ENCODE measurements around the gene MS4A4A.

Gene MS4A4A

DNA sequence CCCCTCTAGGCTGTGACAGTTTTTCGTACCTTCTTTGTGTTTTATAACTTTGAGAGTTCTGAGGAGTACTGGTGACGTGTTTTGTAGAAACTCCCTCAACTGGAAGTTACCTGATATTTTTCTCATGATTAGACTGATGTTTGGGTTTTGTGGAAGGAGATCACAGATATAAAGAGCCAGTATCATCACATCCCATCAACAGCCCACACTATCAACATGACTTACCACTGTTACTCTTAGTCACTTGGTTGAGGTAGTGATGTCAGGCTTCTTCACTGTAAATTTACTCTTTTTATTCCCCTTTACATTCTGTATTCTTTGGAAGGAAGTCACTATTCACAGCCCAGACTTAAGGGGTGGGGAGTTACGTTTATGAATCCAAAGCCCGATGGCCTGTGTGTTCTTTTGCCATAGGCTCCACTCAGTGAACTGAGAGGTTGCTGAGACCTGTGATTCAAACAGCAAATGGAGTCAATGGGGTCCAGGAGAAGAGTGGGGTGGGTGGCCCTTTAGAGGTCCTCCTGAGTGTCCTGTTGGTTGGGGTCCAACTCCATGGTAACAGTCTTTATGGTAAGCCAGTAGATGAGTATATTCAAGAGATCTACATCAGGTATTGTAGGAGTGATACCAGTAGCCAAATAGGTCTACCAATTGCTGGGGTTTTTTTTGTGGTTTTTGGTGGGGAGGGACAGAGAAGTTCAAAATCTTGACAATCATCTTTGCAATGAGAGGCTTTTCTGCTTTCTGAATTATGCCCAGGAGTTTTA, 22.3 kb upstream of the MS4A4A start:
- H2AFZ ChIP-seq (ENCODE audit: low read depth) = no peak overlapping the region
- no peaks in the 10 kb centered on the region for H3K27me3 ChIP-seq (ENCODE audit: insufficient read depth, low read depth)
- H3K4me2 ChIP-seq = no peak overlapping the region
- no peak overlapping the region for H3K27ac ChIP-seq
- no peaks in the 10 kb centered on the region for H3K4me1 ChIP-seq (ENCODE audit: low read depth, poor library complexity, severe bottlenecking)
- H3K4me3 ChIP-seq (IDR thresholded peaks at IDR 0.05; ENCODE audit: insufficient read depth, low read depth, low read length) = no peak overlapping the region
- H3K36me3 ChIP-seq (ENCODE audit: insufficient read depth) = no peaks in the 10 kb centered on the region
- H3K9ac ChIP-seq = no peak overlapping the region
- H3K79me2 ChIP-seq (ENCODE audit: insufficient read depth, low read depth) = no peaks in the 10 kb centered on the region
- H4K20me1 ChIP-seq (ENCODE audit: insufficient read depth) = no peaks in the 10 kb centered on the region
- TF ChIP-seq, protein P1, sequence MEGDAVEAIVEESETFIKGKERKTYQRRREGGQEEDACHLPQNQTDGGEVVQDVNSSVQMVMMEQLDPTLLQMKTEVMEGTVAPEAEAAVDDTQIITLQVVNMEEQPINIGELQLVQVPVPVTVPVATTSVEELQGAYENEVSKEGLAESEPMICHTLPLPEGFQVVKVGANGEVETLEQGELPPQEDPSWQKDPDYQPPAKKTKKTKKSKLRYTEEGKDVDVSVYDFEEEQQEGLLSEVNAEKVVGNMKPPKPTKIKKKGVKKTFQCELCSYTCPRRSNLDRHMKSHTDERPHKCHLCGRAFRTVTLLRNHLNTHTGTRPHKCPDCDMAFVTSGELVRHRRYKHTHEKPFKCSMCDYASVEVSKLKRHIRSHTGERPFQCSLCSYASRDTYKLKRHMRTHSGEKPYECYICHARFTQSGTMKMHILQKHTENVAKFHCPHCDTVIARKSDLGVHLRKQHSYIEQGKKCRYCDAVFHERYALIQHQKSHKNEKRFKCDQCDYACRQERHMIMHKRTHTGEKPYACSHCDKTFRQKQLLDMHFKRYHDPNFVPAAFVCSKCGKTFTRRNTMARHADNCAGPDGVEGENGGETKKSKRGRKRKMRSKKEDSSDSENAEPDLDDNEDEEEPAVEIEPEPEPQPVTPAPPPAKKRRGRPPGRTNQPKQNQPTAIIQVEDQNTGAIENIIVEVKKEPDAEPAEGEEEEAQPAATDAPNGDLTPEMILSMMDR (conservative IDR thresholded peaks at IDR 0.05; ENCODE audit: low read depth, low read length) = no peak

DNA sequence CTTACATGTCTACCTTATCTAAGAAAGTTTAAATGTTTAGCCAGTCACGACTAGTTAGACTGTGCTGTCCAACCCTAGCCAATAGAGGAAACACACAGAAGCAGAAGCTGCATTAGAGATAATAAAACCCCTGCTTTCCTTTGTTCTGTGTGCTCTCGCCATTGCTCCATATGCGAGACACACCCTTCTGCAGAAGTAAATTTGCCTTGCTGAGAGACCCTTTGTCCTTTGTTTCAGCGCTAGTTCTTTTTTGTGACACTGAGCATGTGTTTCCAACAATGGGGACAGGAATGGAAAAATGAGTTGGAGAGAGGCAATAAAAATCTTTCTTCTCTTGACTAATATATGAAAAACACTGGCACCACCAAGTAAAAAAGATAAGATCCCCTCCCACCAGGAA, 19.5 kb upstream of the MS4A4A start:
- Histone ChIP-seq H3K9ac (no peak overlapping the region), H3K36me3 (ENCODE audit: insufficient read depth) (no peaks in the 10 kb centered on the region), H4K20me1 (ENCODE audit: insufficient read depth) (no peaks in the 10 kb centered on the region), H3K27ac (no peak overlapping the region), H3K4me1 (ENCODE audit: low read depth, poor library complexity, severe bottlenecking) (no peaks in the 10 kb centered on the region), H3K4me3 (IDR thresholded peaks at IDR 0.05; ENCODE audit: insufficient read depth, low read depth, low read length) (no peak overlapping the region), H3K27me3 (ENCODE audit: insufficient read depth, low read depth) (no peaks in the 10 kb centered on the region), H3K79me2 (ENCODE audit: insufficient read depth, low read depth) (no peaks in the 10 kb centered on the region), H2AFZ (ENCODE audit: low read depth) (no peak overlapping the region), H3K4me2 (no peak overlapping the region)
- TF ChIP-seq, protein P1 (conservative IDR thresholded peaks at IDR 0.05; ENCODE audit: low read depth, low read length) = no peak

DNA sequence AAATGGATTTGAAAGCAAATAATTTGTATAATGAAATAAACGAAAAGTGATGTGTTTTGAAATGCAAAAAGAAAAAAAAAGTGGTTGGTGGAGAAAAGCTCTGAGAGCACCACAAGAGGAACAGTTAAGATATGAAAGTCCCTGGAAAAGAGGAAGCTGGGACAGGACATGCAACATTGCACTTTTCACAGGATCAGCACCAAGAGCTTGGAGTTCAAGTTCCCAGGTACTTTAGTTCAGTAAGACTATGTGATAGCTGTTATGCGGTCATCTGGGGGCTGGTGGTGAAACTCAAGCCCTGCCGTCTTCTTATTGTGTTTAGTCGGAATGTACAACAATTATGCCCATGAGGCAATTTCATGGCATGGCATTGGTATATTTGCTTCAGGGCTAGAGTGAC, 17.1 kb upstream of the MS4A4A start:
- TF ChIP-seq, protein P1 (conservative IDR thresholded peaks at IDR 0.05; ENCODE audit: low read depth, low read length) = no peak
- H3K79me2 ChIP-seq (ENCODE audit: insufficient read depth, low read depth) = no peaks in the 10 kb centered on the region
- H4K20me1 ChIP-seq (ENCODE audit: insufficient read depth) = no peaks in the 10 kb centered on the region
- no peak overlapping the region for H3K4me3 ChIP-seq (IDR thresholded peaks at IDR 0.05; ENCODE audit: insufficient read depth, low read depth, low read length)
- H3K9ac ChIP-seq = no peak overlapping the region
- H3K27me3 ChIP-seq (ENCODE audit: insufficient read depth, low read depth) = no peaks in the 10 kb centered on the region
- H3K36me3 ChIP-seq (ENCODE audit: insufficient read depth) = no peaks in the 10 kb centered on the region
- no peak overlapping the region for H3K4me2 ChIP-seq
- no peaks in the 10 kb centered on the region for H3K4me1 ChIP-seq (ENCODE audit: low read depth, poor library complexity, severe bottlenecking)
- no peak overlapping the region for H2AFZ ChIP-seq (ENCODE audit: low read depth)
- H3K27ac ChIP-seq = no peak overlapping the region

DNA sequence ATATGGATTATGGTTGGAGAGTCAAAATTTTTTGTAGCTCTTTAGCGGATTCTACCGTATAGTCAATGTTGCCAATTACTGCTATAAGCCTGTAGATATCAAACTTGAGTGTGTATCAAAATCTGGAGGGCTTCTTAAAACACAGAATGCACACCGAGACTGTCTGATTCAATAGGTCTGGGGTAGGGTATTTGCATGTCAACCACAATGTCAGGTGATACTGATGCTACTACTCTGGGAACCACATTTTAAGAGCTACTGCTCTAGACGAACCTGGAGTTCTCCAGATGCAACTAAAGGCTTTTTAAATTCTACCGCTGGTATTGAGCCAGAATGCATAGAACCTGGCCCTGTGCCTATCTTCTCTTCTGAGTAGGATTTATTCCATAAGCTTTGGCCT, 15.8 kb upstream of the MS4A4A start:
- Histone ChIP-seq H3K4me3 (IDR thresholded peaks at IDR 0.05; ENCODE audit: insufficient read depth, low read depth, low read length) (no peak overlapping the region), H3K4me2 (no peak overlapping the region), H3K79me2 (ENCODE audit: insufficient read depth, low read depth) (no peaks in the 10 kb centered on the region), H3K4me1 (ENCODE audit: low read depth, poor library complexity, severe bottlenecking) (no peaks in the 10 kb centered on the region), H3K27me3 (ENCODE audit: insufficient read depth, low read depth) (no peaks in the 10 kb centered on the region), H3K27ac (no peak overlapping the region), H3K36me3 (ENCODE audit: insufficient read depth) (no peaks in the 10 kb centered on the region), H3K9ac (no peak overlapping the region), H2AFZ (ENCODE audit: low read depth) (no peak overlapping the region), H4K20me1 (ENCODE audit: insufficient read depth) (no peaks in the 10 kb centered on the region)
- TF ChIP-seq, protein P1 (conservative IDR thresholded peaks at IDR 0.05; ENCODE audit: low read depth, low read length) = no peak
